ENCODE measurements around the gene CLCNKA. TPM values are rescaled to one million over a fixed set of nuclear protein-coding genes. Genes with fewer than 3 reads are reported as not detected.

CLCNKA gene
- total and polyA plus RNA-seq, 2 experiments from 2014 or later: 1.3 TPM

- H3K27ac ChIP-seq: peak overlapping the region; percentile 75
- peaks cover 47% of the 10 kb centered on the region for H3K4me1 ChIP-seq (ENCODE audit: insufficient read depth)
- H4K20me1 ChIP-seq (ENCODE audit: insufficient read depth, poor library complexity, severe bottlenecking): no peaks in the 10 kb centered on the region
- H3K27me3 ChIP-seq: no peaks in the 10 kb centered on the region
- peak overlapping the region; percentile 83 for H3K4me2 ChIP-seq
- no peaks in the 10 kb centered on the region for H3K79me2 ChIP-seq
- WGBS (ENCODE audit: low lambda C conversion rate, missing lambda C conversion rate): 52% methylated on average over 13 of the region's 28 CpGs
- TF ChIP-seq, protein P1, sequence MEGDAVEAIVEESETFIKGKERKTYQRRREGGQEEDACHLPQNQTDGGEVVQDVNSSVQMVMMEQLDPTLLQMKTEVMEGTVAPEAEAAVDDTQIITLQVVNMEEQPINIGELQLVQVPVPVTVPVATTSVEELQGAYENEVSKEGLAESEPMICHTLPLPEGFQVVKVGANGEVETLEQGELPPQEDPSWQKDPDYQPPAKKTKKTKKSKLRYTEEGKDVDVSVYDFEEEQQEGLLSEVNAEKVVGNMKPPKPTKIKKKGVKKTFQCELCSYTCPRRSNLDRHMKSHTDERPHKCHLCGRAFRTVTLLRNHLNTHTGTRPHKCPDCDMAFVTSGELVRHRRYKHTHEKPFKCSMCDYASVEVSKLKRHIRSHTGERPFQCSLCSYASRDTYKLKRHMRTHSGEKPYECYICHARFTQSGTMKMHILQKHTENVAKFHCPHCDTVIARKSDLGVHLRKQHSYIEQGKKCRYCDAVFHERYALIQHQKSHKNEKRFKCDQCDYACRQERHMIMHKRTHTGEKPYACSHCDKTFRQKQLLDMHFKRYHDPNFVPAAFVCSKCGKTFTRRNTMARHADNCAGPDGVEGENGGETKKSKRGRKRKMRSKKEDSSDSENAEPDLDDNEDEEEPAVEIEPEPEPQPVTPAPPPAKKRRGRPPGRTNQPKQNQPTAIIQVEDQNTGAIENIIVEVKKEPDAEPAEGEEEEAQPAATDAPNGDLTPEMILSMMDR (IDR thresholded peaks at IDR 0.05; ENCODE audit: poor library complexity): no peak
- TF ChIP-seq EZH2phosphoT487 (IDR thresholded peaks at IDR 0.05; ENCODE audit: low read depth, severe bottlenecking, unreplicated experiment) (no peak), EZH2 (IDR thresholded peaks at IDR 0.05; ENCODE audit: borderline replicate concordance) (no peak)
- no peak overlapping the region for H2AFZ ChIP-seq
- peak; percentile 92 for DNase-seq (ENCODE audit: low spot score)
- no peaks in the 10 kb centered on the region for H3K36me3 ChIP-seq (replicated peaks; ENCODE audit: insufficient read depth, low read depth)
- H3K9me2 ChIP-seq (replicated peaks; ENCODE audit: insufficient read depth): no peaks in the 10 kb centered on the region
- H3K9me3 ChIP-seq (ENCODE audit: low read depth): no peaks in the 10 kb centered on the region
- no peak overlapping the region for H3K4me3 ChIP-seq
Observed at GRCh38 chr1:16013220-16013907, 8.5 kb upstream of the CLCNKA start.

DNA sequence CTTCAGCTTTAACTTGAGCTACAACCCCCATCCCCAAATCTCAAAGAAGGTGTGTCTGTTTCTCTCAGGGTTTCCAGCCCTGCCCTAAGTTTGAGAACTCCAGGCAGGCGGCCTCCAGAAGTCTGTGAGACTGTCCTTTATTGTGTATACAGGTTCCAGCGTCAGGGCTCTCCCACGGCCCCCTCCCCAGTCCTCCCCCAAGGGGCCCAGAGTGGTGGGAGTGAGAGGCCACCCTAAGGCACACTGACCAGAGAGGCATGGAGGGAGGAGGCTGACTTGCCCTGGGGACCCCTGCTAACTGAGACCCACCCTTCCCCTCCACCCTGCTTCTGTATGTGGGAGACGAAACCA is 8.0 kb upstream of the CLCNKA start:
- DNase-seq (ENCODE audit: low spot score): no peak
- H3K9me3 ChIP-seq (ENCODE audit: low read depth): no peaks in the 10 kb centered on the region
- H3K4me1 ChIP-seq (ENCODE audit: insufficient read depth): peaks cover 52% of the 10 kb centered on the region
- H3K9me2 ChIP-seq (replicated peaks; ENCODE audit: insufficient read depth): no peaks in the 10 kb centered on the region
- no peaks in the 10 kb centered on the region for H3K79me2 ChIP-seq
- H3K4me3 ChIP-seq: no peak overlapping the region
- H3K27ac ChIP-seq: peak overlapping the region; percentile 75
- 59% methylated on average over 4 of the region's 4 CpGs for WGBS (ENCODE audit: low lambda C conversion rate, missing lambda C conversion rate)
- no peak overlapping the region for H2AFZ ChIP-seq
- H3K4me2 ChIP-seq: peak overlapping the region; percentile 83
- TF ChIP-seq, protein P1 (IDR thresholded peaks at IDR 0.05; ENCODE audit: poor library complexity): no peak
- TF ChIP-seq EZH2 (IDR thresholded peaks at IDR 0.05; ENCODE audit: borderline replicate concordance) (no peak), EZH2phosphoT487 (IDR thresholded peaks at IDR 0.05; ENCODE audit: low read depth, severe bottlenecking, unreplicated experiment) (no peak)
- no peaks in the 10 kb centered on the region for H4K20me1 ChIP-seq (ENCODE audit: insufficient read depth, poor library complexity, severe bottlenecking)
- no peaks in the 10 kb centered on the region for H3K27me3 ChIP-seq
- H3K36me3 ChIP-seq (replicated peaks; ENCODE audit: insufficient read depth, low read depth): no peaks in the 10 kb centered on the region

GRCh38 chr1:16014509-16015482 is 7.0 kb upstream of the CLCNKA start:
- peak overlapping the region; percentile 75 for H3K27ac ChIP-seq
- no peaks in the 10 kb centered on the region for H4K20me1 ChIP-seq (ENCODE audit: insufficient read depth, poor library complexity, severe bottlenecking)
- no peaks in the 10 kb centered on the region for H3K79me2 ChIP-seq
- peak; percentile 65 for DNase-seq (ENCODE audit: low spot score)
- TF ChIP-seq EZH2phosphoT487 (IDR thresholded peaks at IDR 0.05; ENCODE audit: low read depth, severe bottlenecking, unreplicated experiment) (no peak), EZH2 (IDR thresholded peaks at IDR 0.05; ENCODE audit: borderline replicate concordance) (no peak)
- TF ChIP-seq, protein P1 (IDR thresholded peaks at IDR 0.05; ENCODE audit: poor library complexity): no peak
- H3K9me2 ChIP-seq (replicated peaks; ENCODE audit: insufficient read depth): no peaks in the 10 kb centered on the region
- no peaks in the 10 kb centered on the region for H3K9me3 ChIP-seq (ENCODE audit: low read depth)
- H3K4me2 ChIP-seq: peak overlapping the region; percentile 83
- no peak overlapping the region for H2AFZ ChIP-seq
- H3K27me3 ChIP-seq: no peaks in the 10 kb centered on the region
- peaks cover 56% of the 10 kb centered on the region for H3K4me1 ChIP-seq (ENCODE audit: insufficient read depth)
- WGBS (ENCODE audit: low lambda C conversion rate, missing lambda C conversion rate): 63% methylated on average over 17 of the region's 17 CpGs
- H3K36me3 ChIP-seq (replicated peaks; ENCODE audit: insufficient read depth, low read depth): no peaks in the 10 kb centered on the region
- no peak overlapping the region for H3K4me3 ChIP-seq
